CD4-positive, alpha-beta T cell treated with Interleukin-6 at 100 ng/mL for 8 hours (primary cell): Measurements from ENCODE around the gene INVS.
"Not testable (repeated sequence)": the region's sequence is repeated elsewhere in the genome, so short reads cannot be mapped to it uniquely, and the experiment has no call there.

Experiments
- DNase-seq: peaks from one replicate; pipeline ENCODE4 v3.0.0-alpha.2; 2020; ENCODE audit warnings: mixed read lengths, low spot score

Gene INVS

GRCh38 chr9:100120286-100120685, 21.2 kb downstream of the INVS start:
- DNase-seq = no peak

GRCh38 chr9:100125236-100125635, 26.2 kb downstream of the INVS start:
- DNase-seq = no peak

GRCh38 chr9:100125910-100126309, 26.9 kb downstream of the INVS start:
- no peak for DNase-seq

- no peak for DNase-seq
These were observed 27.4 kb downstream of the INVS start for GRCh38 chr9:100126423-100126822.

GRCh38 chr9:100129772-100130171, 30.7 kb downstream of the INVS start:
- DNase-seq = no peak

- no peak for DNase-seq
These were observed 32.2 kb downstream of the INVS start for GRCh38 chr9:100131216-100131615.

- no peak for DNase-seq
These were observed 32.9 kb downstream of the INVS start for GRCh38 chr9:100131875-100132430.

GRCh38 chr9:100134731-100135130, 35.7 kb downstream of the INVS start:
- no peak for DNase-seq

GRCh38 chr9:100136799-100137198, 37.8 kb downstream of the INVS start:
- DNase-seq = not testable (repeated sequence)

- DNase-seq = not testable (repeated sequence)
These were observed 41.3 kb downstream of the INVS start for GRCh38 chr9:100140303-100140702.

GRCh38 chr9:100141862-100142261, 42.8 kb downstream of the INVS start:
- DNase-seq = not testable (repeated sequence)

GRCh38 chr9:100145167-100145934, 46.3 kb downstream of the INVS start:
- not testable (repeated sequence) for DNase-seq

- not testable (repeated sequence) for DNase-seq
These were observed 46.9 kb downstream of the INVS start for GRCh38 chr9:100145976-100146375.

GRCh38 chr9:100150214-100150613, 51.2 kb downstream of the INVS start:
- no peak for DNase-seq

- no peak for DNase-seq
These were observed 61.0 kb downstream of the INVS start for GRCh38 chr9:100160021-100160420.

- DNase-seq = no peak
These were observed 68.1 kb downstream of the INVS start for GRCh38 chr9:100167176-100167575.

- no peak for DNase-seq
These were observed 69.0 kb downstream of the INVS start for GRCh38 chr9:100167915-100168654.

- DNase-seq = no peak
These were observed 71.0 kb downstream of the INVS start for GRCh38 chr9:100170085-100170484.

- no peak for DNase-seq
These were observed 71.5 kb downstream of the INVS start for GRCh38 chr9:100170556-100170955.

- DNase-seq = no peak
These were observed 87.3 kb downstream of the INVS start for GRCh38 chr9:100186356-100186755.

- no peak for DNase-seq
These were observed 91.3 kb downstream of the INVS start for GRCh38 chr9:100190339-100190738.

GRCh38 chr9:100191264-100191663, 92.2 kb downstream of the INVS start:
- no peak for DNase-seq

- DNase-seq = no peak
These were observed 94.0 kb downstream of the INVS start for GRCh38 chr9:100193078-100193477.
